GM19395 (cell line): Measurements from ENCODE around the gene GALR1.
"Not testable (repeated sequence)": the region's sequence is repeated elsewhere in the genome, so short reads cannot be mapped to it uniquely, and the experiment has no call there.

ENCODE experiments used
- ATAC-seq: cut with Tn5 transposase; IDR thresholded peaks from one replicate; pipeline ENCODE4 v1.9.1; 2021; ENCODE audit warnings: mild to moderate bottlenecking, moderate library complexity; ENCODE audit not compliant: unreplicated experiment

The GALR1 gene

GRCh38 chr18:77250501-77250925 is 865 bp downstream of the GALR1 start:
- ATAC-seq = no peak

GRCh38 chr18:77250926-77251729 is 1.5 kb downstream of the GALR1 start:
- ATAC-seq = no peak

GRCh38 chr18:77251730-77252050 is 2.0 kb downstream of the GALR1 start:
- no peak for ATAC-seq

GRCh38 chr18:77254711-77255405 is 5.2 kb downstream of the GALR1 start:
- ATAC-seq = no peak

- no peak for ATAC-seq
Measured at GRCh38 chr18:77255426-77256105, 5.9 kb downstream of the GALR1 start.

- no peak for ATAC-seq
Measured at GRCh38 chr18:77262643-77263465, 13.2 kb downstream of the GALR1 start.

GRCh38 chr18:77263466-77263763 is 13.8 kb downstream of the GALR1 start:
- no peak for ATAC-seq

GRCh38 chr18:77267969-77268368 is 18.3 kb downstream of the GALR1 start:
- ATAC-seq = no peak

- no peak for ATAC-seq
Measured at GRCh38 chr18:77268456-77268855, 18.8 kb downstream of the GALR1 start.

- no peak for ATAC-seq
Measured at GRCh38 chr18:77271576-77272481, 22.2 kb downstream of the GALR1 start.

- ATAC-seq = not testable (repeated sequence)
Measured at GRCh38 chr18:77290841-77291240, 41.2 kb downstream of the GALR1 start.

- no peak for ATAC-seq
Measured at GRCh38 chr18:77298172-77298571, 48.5 kb downstream of the GALR1 start.

GRCh38 chr18:77299706-77300105 is 50.1 kb downstream of the GALR1 start:
- ATAC-seq = no peak

GRCh38 chr18:77300579-77300978 is 50.9 kb downstream of the GALR1 start:
- no peak for ATAC-seq

GRCh38 chr18:77304268-77304667 is 54.6 kb downstream of the GALR1 start:
- no peak for ATAC-seq

GRCh38 chr18:77305676-77306075 is 56.0 kb downstream of the GALR1 start:
- no peak for ATAC-seq

- ATAC-seq = no peak
Measured at GRCh38 chr18:77308216-77308615, 58.6 kb downstream of the GALR1 start.

- ATAC-seq = no peak
Measured at GRCh38 chr18:77314511-77314910, 64.9 kb downstream of the GALR1 start.

- ATAC-seq = no peak
Measured at GRCh38 chr18:77314952-77315351, 65.3 kb downstream of the GALR1 start.

GRCh38 chr18:77316008-77316407 is 66.4 kb downstream of the GALR1 start:
- ATAC-seq = no peak
